Ascending aorta (tissue), 2 donors: ENCODE measurements around the gene CREB3. TPM values are rescaled to one million over a fixed set of nuclear protein-coding genes. Genes with fewer than 3 reads are reported as not detected.

Source experiments
- DNase-seq, 2 donors: peaks; one replicate each; pipeline ENCODE4 v3.0.0-alpha.2; 2019; ENCODE audit warnings: low spot score in 2 of 2
- H3K27ac ChIP-seq, 2 donors: fragments of 200-600 bp; sonication (generic); one replicate each; pipeline ENCODE4 v1.5.1; 2016 to 2017; ENCODE audit warnings: mild to moderate bottlenecking in 1 of 2
- H3K27me3 ChIP-seq: fragments of 200-600 bp; sonication (generic); one replicate; pipeline ENCODE4 v1.5.1; 2017
- H3K36me3 ChIP-seq, 2 donors: fragments of 200-600 bp; sonication (generic); one replicate each; pipeline ENCODE4 v1.5.1; 2016
- H3K4me1 ChIP-seq, 2 donors: fragments of 200-600 bp; sonication (generic); one replicate each; pipeline ENCODE4 v1.5.1; 2016 to 2017; ENCODE audit warnings: mild to moderate bottlenecking in 1 of 2
- H3K4me3 ChIP-seq, 2 donors: fragments of 200-600 bp; sonication (generic); one replicate each; pipeline ENCODE4 v1.5.1; 2016 to 2017; ENCODE audit warnings: mild to moderate bottlenecking in 1 of 2
- H3K9me3 ChIP-seq, 2 donors: fragments of 200-600 bp; sonication (generic); one replicate each; pipeline ENCODE4 v1.5.1; 2016
- CTCF ChIP-seq, 3 experiments: fragments of 200-600 bp in 2 of 3; fragments of 450-650 bp in 1 of 3; sonication (generic) in 2 of 3; IDR thresholded peaks; one replicate each; pipeline ENCODE4 v1.5.1; 2016 to 2019; ENCODE audit warnings: antibody characterized with exemption in 3 of 3, mild to moderate bottlenecking in 1 of 3, moderate library complexity in 1 of 3
- intact Hi-C: fragments of 100-400 bp; cut with DNase I; formaldehyde crosslinking; loops from one replicate; pipeline ENCODE4 v1.15.1; 2023
- total RNA-seq: library from RNA; depleted of rRNA; stranded (reverse); fragments of >200 nt; gene quantifications from one replicate; pipeline ENCODE4 v1.1.0, GENCODE V29; 2016

The CREB3 gene
- total RNA-seq, 1 donor from 2014 or later = 48.3 TPM

DNA sequence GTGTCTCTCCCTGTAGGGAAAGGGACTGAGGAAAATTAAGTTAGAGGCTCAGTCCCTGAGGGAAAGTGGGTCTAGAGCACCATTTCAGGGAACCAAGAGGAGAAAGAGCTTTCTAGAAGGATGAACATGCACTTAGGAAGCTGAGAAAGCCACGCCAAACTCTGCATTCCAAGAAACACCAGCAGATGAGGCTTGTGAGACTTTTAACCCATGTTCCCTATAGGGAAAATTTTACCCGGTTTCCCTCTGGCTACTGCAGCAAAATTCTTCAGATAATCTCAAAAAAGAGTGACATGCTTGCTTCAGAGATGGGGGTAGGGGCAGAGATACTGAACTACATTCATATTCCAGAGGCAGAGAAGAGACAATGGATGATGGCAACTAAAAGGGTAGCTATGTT, 9.0 kb upstream of the CREB3 start:
- Histone ChIP-seq H3K27ac (peak overlapping the region; percentile 8 to 22), H3K36me3 (peaks cover 72 to 80% of the 10 kb centered on the region in 2 donors), H3K27me3 (no peaks in the 10 kb centered on the region), H3K4me1 (peaks cover 4 to 18% of the 10 kb centered on the region in 2 donors), H3K9me3 (no peaks in the 10 kb centered on the region), H3K4me3 (no peak overlapping the region)
- no peak for DNase-seq
- intact Hi-C loops = loop anchor here (10.0 kb wide), 1 partner anchor 239 kb away; no protein-coding TSS in a partner anchor
- no peak for TF ChIP-seq CTCF (IDR thresholded peaks at IDR 0.05)

DNA sequence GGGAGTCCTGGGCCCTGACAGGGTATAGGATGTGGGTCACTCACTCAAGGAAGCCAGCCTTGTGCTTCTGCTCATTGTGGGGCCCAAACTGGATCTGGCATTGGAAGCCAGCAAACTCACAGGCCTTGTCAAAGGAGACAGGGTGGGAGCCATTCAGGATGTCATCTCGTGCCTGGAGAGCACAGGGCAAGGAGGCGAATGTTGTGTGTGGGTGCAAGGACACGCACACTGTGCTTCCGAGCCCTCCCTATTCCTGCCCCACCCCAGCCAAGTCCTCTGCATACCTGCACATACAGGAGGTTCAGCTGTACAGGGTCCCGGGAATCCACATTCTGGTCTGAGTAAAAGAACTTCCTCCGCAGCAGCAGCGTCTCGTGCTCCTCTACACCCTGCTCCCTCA, 8.6 kb upstream of the CREB3 start:
- no peak for DNase-seq
- peak overlapping the region; percentile 8 to 22 for H3K27ac ChIP-seq
- H3K4me1 ChIP-seq = peaks cover 7 to 20% of the 10 kb centered on the region in 2 donors

GRCh38 chr9:35725362-35725761, 7.1 kb upstream of the CREB3 start:
- peaks cover 11 to 20% of the 10 kb centered on the region in 2 donors for H3K4me1 ChIP-seq
- no peak overlapping the region for H3K4me3 ChIP-seq
- no peak for DNase-seq
- no peaks in the 10 kb centered on the region for H3K27me3 ChIP-seq
- intact Hi-C loops = loop anchor here (5.0 to 10.0 kb wide), 2 partner anchors 123 to 241 kb away; no protein-coding TSS in a partner anchor
- H3K36me3 ChIP-seq = peaks cover 53 to 61% of the 10 kb centered on the region in 2 donors
- no peaks in the 10 kb centered on the region for H3K9me3 ChIP-seq
- TF ChIP-seq CTCF (IDR thresholded peaks at IDR 0.05) = no peak
- H3K27ac ChIP-seq = peak overlapping the region; percentile 98 to 99

More for the DNA sequence above, 8.6 kb upstream of the CREB3 start:
- no peak for TF ChIP-seq CTCF (IDR thresholded peaks at IDR 0.05)
- H3K36me3 ChIP-seq = peaks cover 67 to 76% of the 10 kb centered on the region in 2 donors
- H3K4me3 ChIP-seq = no peak overlapping the region
- intact Hi-C loops = loop anchor here (10.0 kb wide), 1 partner anchor 239 kb away; no protein-coding TSS in a partner anchor
- H3K9me3 ChIP-seq = no peaks in the 10 kb centered on the region
- H3K27me3 ChIP-seq = no peaks in the 10 kb centered on the region

GRCh38 chr9:35726931-35727330, 5.5 kb upstream of the CREB3 start:
- peak in 2 of 3 experiments; percentile 31 to 50 for TF ChIP-seq CTCF (IDR thresholded peaks at IDR 0.05)
- peaks cover 11 to 20% of the 10 kb centered on the region in 2 donors for H3K4me1 ChIP-seq
- H3K4me3 ChIP-seq = peak overlapping the region; percentile 74 to 81
- peaks cover 37 to 45% of the 10 kb centered on the region in 2 donors for H3K36me3 ChIP-seq
- intact Hi-C loops = loop anchor here (1.0 to 10.0 kb wide), 4 partner anchors 30 to 242 kb away; no protein-coding TSS in a partner anchor
- H3K27ac ChIP-seq = peak overlapping the region; percentile 98 to 99
- H3K27me3 ChIP-seq = no peaks in the 10 kb centered on the region
- DNase-seq = peak; percentile 60 to 90
- no peaks in the 10 kb centered on the region for H3K9me3 ChIP-seq

- intact Hi-C loops = loop anchor here (1.0 to 10.0 kb wide), 4 partner anchors 37 to 243 kb away; no protein-coding TSS in a partner anchor
- Histone ChIP-seq H3K9me3 (no peaks in the 10 kb centered on the region), H3K27ac (peak overlapping the region; percentile 98 to 99), H3K36me3 (peaks cover 30 to 38% of the 10 kb centered on the region in 2 donors), H3K27me3 (no peaks in the 10 kb centered on the region), H3K4me1 (peaks cover 11 to 20% of the 10 kb centered on the region in 2 donors), H3K4me3 (peak overlapping the region; percentile 74 to 81)
- no peak for TF ChIP-seq CTCF (IDR thresholded peaks at IDR 0.05)
- no peak for DNase-seq
Measured at GRCh38 chr9:35727676-35728040, 4.8 kb upstream of the CREB3 start.
